GM18519 (cell line): ENCODE data around the gene HOXD9.

Experiments used
- ATAC-seq: cut with Tn5 transposase; IDR thresholded peaks from one replicate; pipeline ENCODE4 v1.9.1; 2021; ENCODE audit warnings: mild to moderate bottlenecking, moderate library complexity; ENCODE audit not compliant: unreplicated experiment, low FRiP score

Gene HOXD9

GRCh38 chr2:176150584-176151441 is 28.3 kb downstream of the HOXD9 start:
- ATAC-seq, result no peak

- no peak for ATAC-seq
Observed at GRCh38 chr2:176151442-176152287, 29.1 kb downstream of the HOXD9 start, which contains the start of gene HOXD4. Gene HOXD4, plus strand, starts transcription at chr2:176151550. Its CDS starts 84 bp downstream, at chr2:176151634.

GRCh38 chr2:176152350-176153181 is 30.0 kb downstream of the HOXD9 start:
- ATAC-seq, result no peak

- no peak for ATAC-seq
Observed at GRCh38 chr2:176154576-176155252, 32.2 kb downstream of the HOXD9 start.

GRCh38 chr2:176155356-176156044 is 33.0 kb downstream of the HOXD9 start:
- ATAC-seq, result no peak

- ATAC-seq, result no peak
Observed at GRCh38 chr2:176156301-176156806, 33.8 kb downstream of the HOXD9 start.

GRCh38 chr2:176156807-176157498 is 34.4 kb downstream of the HOXD9 start, which contains the start of gene HOXD3:
Gene HOXD3, plus strand, starts transcription at chr2:176157307. Its CDS starts 11,808 bp downstream, at chr2:176169115.
- ATAC-seq, result no peak

GRCh38 chr2:176157499-176158185 is 35.1 kb downstream of the HOXD9 start:
- ATAC-seq, result no peak

- ATAC-seq, result no peak
Observed at GRCh38 chr2:176158186-176158591, 35.7 kb downstream of the HOXD9 start.

- ATAC-seq, result no peak
Observed at GRCh38 chr2:176158855-176159662, 36.5 kb downstream of the HOXD9 start.

GRCh38 chr2:176159663-176160250 is 37.2 kb downstream of the HOXD9 start:
- no peak for ATAC-seq

GRCh38 chr2:176160251-176160985 is 37.9 kb downstream of the HOXD9 start:
- no peak for ATAC-seq

- ATAC-seq, result no peak
Observed at GRCh38 chr2:176160986-176161824, 38.7 kb downstream of the HOXD9 start.

GRCh38 chr2:176161825-176162626 is 39.5 kb downstream of the HOXD9 start:
- no peak for ATAC-seq
